Mesenteric fat pad (tissue), 1 donor: ENCODE results near the gene TYW3. TPM values are rescaled to one million over a fixed set of nuclear protein-coding genes. Genes with fewer than 3 reads are reported as not detected.

Experiments
- DNase-seq: peaks from one replicate; pipeline ENCODE4 v3.0.0-alpha.2; 2020; ENCODE audit warnings: low spot score
- long read RNA-seq: library from polyadenylated mRNA; unstranded; transcript quantifications from one replicate; pipeline ENCODE4 v2.0.0, GENCODE V29; 2020
- total RNA-seq: library from RNA; stranded (reverse); fragmentation: NEBNext Ultra II Directional; extraction: Animal tissue kit (Norgen Biotek cat#: 25700); gene quantifications from one replicate; pipeline ENCODE4 v1.2.1, GENCODE V29; 2021
- donor health status: DM: yes; HTN: yes; CAD: no.

Gene TYW3, protein sequence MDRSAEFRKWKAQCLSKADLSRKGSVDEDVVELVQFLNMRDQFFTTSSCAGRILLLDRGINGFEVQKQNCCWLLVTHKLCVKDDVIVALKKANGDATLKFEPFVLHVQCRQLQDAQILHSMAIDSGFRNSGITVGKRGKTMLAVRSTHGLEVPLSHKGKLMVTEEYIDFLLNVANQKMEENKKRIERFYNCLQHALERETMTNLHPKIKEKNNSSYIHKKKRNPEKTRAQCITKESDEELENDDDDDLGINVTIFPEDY
- 17.9 TPM for total RNA-seq
- long read RNA-seq, transcript TYW3-201 (6 exons, 3,430 nt) = major isoform, 10 of 14 reads
- long read RNA-seq, partial matches to known transcripts = 0 of 14 reads
- long read RNA-seq, other reads (novel, unspliced or antisense) = 4 of 14 reads

DNA sequence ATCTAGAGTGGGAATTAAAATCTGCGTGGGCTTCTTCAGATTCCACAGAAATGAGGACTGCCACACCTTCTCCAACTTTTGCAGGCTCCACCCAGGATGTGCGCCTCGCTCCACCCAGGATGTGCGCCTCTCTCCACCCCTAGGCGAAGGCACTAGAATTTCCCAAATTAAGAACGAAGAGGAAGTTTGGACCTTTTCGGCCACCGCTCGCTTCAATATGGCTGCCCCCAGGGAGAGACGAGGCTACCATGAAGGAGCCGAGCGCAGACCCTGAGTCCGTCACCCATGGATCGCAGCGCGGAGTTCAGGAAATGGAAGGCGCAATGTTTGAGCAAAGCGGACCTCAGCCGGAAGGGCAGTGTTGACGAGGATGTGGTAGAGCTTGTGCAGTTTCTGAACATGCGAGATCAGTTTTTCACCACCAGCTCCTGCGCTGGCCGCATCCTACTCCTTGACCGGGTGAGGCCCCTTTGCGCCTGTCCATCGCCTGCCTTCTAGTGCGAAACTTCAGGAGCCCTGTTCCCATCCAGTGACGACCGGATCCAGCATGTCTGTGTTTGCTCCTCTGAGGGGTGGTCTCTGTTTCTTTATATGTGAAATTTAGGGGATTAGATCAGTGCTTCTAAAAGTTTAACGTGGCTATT lies at the start of gene TYW3, which contains the start of gene CRYZ:
TSS of gene TYW3 (plus strand) at position 193 of the 644 bp plus-strand sequence. CDS start at position 286, 93 bp downstream.
TSS of gene CRYZ (minus strand) at position 91 of the 644 bp plus-strand sequence. CDS start 8,229 bp downstream, outside the sequence.
- no peak for DNase-seq

DNA sequence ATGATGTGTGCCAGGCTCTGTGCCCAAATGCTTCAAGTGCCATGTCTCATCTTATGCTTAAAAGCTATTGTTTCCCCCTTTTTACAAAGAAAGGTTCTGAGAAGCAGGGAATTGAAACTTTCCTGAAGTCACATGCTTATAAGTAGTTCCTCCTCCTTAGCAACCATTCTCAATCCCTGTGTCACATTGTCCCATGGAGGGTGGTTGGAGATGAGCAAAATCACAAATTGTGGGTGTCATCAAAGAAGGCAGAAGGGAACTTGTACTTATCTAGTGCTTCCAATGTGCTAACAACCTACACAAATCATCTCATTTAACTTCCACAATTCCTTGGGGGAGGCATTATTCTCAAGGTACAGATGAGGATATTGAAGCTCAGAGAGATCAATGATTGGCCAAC lies 49.3 kb upstream of the TYW3 start:
- no peak for DNase-seq

DNA sequence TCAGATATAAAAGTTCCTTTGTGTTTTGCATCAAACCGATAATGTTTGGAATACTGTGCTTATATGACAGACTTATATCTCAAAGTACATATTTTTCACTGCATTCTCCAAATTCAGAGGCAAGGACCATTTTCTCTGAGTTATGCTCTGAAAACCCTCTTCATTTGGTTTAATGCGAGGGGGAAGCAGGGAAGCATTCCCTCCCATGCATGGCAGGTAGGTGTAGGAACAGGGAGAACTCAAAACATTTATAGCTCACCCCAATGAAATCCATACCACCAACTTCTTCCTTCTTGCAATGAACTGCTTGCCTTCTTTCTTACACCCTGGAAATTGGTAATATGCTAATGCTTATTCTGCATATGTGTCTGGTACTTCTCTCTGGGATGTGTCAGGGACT lies 48.7 kb upstream of the TYW3 start:
- no peak for DNase-seq

DNA sequence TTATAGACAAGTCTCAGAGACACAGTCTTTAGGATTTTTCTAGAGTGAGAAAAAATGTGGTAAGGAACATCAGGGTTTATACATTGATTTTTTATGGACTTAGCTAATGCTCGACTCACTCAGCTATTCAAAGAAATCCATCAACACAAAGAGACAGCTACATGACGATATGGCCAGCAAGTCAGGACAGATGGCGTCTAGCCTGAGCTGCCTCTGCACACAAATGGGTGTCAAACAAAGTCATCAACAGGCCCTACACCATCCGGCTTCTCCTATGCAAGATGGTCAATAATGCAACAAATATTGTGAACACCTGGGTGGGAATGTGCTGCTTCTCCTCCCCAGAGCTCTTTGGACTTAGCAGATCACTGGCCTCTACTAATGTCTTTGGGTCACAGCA lies 46.0 kb upstream of the TYW3 start:
- DNase-seq = no peak

DNA sequence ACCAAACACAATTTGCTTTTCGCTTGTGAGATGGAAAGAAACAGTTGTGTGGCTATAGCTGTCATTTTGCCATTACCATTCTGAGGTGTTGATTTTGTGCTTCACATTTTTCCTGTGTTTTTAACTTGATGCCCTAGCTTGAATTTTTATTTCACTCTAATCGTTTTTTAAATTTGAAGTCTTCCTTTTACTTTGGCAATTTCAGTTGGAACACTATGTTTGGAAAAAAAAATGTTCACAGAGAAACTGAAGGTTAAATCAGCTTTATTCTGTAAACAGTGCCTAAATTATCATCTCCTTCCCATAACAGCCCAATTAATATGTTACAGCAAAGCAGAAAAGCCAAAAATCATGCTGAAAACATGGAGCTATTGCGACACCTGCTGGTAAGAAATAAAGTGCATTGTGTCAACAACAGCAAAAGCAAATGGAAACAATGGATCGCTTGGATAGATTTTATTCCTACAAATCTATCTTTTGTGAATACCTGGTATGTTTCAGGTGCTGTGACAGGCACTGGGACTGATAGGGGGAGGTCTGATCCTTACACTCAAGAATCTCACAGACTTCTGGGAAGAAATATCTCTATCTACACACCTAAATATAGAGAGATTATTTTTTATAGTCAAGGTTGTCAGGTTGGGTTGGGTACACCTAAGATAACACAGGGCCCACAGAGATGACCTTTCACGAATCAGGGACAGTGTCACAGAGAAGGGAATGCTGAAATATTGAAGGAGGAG lies 43.2 kb upstream of the TYW3 start:
- no peak for DNase-seq

DNA sequence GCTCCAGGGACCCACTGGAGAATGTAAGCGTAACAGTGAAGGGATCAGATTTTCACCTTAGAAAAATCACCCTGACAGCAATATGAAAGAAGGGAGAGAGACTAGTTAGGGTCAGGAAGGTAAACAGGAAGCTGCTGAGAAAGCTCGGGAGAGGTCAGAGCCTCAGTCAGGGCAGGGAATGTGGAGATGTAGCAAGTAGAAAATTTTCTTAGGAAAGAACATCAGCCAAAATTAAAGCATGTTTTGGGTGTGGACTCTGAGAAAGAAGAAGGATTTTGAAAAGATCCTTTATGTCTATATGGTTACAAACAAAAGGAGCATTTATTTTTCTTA lies 42.6 kb upstream of the TYW3 start:
- no peak for DNase-seq

DNA sequence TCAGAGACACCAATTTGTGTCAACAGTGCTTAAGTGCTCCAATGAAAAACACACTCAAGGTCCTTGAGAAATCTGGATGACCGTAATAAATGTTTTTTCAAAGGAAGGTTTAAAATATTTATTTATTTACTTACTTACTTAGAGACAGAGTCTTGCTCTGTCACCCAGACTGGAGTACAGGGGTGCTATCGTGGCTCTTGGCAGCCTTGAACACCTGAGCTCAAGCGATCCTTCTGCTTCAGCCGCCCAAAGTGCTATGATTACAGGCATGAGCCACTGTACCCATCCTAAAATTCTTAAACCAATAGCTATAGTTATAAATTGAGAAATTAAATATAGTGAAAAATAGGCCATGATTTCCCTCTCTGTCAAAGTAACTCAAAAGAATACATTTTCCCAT lies 42.0 kb upstream of the TYW3 start:
- no peak for DNase-seq

DNA sequence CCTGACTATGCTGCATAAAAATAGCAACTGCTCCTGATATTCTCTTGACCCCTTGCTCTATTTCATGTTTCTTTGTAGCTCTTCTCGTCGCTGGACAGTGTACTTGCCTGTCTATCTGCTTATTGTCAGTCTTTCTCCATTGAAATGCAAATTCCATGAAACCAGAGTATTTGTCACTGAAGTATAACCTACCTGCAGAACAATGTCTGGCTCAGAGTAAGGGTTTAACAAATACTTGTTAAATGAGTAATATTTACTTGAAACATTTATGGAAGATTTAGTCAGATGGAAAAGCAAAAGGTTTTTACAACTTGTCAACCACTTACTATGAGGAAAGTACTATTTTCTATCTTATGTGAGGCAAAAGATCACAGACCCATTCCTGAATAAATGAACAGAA lies 39.5 kb upstream of the TYW3 start:
- DNase-seq = no peak

DNA sequence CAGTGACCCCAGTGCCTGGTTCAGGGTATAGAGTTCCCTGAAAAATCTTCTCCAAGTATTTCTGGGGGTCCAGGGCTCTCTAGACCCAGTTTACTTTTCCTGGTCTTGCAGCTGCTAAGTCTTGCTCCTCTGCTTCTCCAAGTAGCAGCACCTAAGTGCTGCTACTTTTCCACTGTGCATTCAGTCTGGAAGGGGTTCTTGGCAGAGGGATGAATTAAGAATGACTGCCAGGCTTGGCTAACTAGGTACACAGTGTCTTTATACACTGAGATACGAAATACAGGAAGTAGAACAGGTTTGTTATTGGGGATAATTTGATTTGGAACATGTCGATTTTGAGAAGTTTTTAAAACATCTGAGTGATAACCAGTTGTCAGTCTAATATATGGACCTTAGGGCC lies 35.1 kb upstream of the TYW3 start:
- DNase-seq = no peak

DNA sequence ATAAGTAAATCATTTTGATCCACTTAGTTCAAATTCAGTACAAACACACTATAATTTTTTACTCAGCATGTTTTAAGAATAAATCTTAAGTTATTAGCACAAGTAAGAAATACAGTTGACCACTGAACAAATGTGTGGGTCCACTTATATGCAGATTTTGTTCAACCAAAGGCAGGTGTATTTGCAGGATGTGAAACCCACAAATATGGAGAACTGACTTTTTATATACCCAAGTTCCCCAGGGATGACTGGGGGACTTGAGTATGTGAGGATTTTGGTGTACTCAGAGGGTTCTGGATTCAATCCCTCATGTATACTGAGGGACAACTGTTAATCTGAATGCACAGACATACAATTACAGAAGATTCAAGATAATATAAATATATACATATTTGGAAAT lies 33.6 kb upstream of the TYW3 start:
- no peak for DNase-seq

DNA sequence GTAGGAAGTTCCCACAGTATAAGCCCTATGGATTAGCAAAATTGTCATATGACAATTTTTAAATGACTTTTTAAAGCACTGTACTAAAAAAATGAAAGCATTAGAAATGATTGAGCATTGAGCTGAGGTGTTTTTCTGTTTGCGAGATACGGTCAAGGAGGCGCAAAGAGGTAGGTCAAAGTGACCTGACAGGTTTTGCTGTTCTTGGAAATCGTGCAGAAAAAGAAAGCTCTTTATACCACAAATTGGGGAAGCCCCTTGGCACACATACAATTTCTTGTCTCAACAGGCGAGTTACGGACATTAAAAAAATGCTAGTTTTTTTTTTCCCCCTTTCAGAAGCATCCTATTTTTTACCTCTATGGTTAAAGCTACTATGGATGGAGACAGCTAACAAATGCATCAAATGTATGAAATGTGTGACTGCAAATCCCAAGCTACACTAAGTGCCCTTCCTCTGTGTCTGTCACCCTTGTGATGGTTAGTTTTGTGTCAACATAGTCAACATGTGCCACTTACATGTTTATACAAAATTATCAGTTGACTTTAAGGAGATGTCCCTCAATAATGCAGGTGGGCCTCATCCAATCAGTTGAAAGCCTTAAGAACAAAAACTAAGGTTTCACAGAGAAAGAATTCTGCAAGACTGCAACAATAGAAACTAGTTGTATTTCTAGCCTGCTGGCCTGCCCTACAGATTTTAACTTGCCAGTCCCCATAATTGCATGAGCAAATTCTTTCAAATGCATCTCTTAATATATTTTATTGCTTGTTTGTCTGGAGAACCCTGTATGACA lies 29.4 kb upstream of the TYW3 start:
- no peak for DNase-seq

DNA sequence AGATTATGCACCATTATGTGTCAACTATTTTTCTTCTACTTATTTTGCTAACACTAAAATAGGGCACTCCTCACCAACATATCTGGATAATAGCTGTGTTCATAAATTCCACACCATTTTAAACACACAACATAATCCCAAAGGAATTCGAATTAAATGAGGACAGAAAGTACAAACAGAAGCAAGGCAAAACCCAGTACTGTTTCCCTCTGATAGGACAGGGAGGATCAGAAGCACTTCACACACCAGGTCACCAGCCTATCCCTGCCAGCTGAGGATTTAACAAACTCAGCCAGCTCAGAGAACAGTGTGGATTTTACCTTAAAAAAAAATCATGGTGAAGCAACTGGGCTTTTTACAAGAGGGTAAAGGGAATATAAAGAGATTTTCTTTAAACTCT lies 20.1 kb upstream of the TYW3 start:
- no peak for DNase-seq

DNA sequence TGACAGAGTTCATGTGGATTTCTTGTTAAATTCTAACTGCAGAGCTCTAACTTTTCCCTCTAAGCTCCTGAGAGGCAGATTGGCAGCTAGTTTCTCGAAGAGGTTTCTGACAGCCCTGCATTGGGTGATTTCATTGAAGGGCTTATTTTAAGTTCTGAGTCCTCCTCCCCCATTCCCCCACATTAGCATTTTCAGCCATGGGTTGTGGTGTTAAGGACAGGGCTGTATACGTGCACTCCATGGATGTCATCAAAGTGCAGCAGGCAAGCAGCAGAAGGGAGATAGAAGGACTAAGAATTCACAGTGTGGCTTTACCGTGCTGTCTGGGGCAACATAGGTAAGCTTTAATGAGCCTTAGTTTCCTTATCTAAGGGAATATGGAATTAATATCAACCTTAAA lies 19.1 kb upstream of the TYW3 start:
- no peak for DNase-seq

DNA sequence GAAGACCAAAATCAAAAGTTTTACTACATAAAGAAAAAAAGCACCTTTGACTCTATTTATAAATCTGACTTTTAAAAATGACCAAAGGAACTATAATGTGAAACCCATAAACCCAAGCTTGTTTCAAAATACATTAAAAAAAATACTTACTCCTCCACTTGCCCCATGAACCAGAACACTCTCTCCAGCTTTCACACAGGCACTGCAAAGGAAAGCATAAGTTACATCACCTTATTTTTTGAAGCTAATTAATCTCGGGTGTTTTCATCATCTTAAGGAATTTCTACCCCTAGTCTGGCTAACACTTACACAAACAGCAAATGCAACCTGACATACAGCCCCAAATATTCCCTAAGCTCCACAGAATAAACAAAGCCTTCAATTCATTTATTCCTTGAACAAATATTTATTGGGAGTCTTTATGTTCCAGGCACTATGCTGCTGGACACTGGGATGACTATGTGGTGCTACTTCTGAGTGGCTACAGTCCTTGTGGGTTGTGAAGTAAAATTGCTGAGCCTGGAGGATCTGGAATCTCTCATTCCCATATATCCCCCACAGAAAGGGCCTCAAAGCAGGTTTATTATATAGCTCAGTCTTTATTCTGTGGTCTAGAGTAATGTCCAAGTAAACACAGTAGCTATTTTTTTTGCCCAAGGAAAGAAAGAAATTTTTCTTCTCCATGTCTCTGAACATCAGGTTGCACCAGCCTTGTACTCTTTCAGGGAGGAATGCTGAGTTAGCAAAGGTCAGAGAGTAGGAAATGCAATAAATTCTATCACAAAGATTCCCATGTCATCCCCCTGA lies 18.3 kb upstream of the TYW3 start:
- DNase-seq = no peak

DNA sequence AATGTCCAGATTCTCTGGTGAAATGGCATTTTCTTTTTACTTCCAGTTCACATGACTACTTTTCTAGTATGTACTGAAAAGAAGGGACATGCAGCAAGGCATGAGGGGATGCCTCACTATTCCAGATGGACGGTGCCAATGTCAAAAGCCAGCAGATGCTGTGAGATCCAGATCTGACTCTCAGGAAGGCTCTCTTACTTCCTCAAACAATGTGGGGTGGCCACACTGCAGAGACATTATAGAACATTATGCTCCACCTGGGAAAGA lies 17.8 kb upstream of the TYW3 start:
- DNase-seq = no peak

DNA sequence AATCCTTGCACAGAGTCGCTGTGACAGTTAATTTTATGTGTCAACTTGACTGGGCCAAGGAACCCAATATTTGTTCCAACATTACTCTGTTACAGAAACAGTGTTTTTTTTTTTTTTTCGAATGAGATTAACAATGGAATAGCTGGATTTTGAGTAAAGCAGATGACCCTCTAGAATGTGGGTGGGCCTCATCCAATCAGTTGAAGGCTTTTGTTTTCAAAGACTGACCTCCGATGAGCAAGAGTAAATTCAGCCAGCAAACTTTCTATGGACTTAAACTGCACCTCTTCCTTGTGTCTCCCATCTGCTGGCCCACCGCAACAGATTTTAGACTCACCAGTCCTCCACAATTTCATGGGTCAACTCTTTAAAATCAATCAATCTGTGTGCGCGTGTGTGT lies 17.1 kb upstream of the TYW3 start:
- no peak for DNase-seq

DNA sequence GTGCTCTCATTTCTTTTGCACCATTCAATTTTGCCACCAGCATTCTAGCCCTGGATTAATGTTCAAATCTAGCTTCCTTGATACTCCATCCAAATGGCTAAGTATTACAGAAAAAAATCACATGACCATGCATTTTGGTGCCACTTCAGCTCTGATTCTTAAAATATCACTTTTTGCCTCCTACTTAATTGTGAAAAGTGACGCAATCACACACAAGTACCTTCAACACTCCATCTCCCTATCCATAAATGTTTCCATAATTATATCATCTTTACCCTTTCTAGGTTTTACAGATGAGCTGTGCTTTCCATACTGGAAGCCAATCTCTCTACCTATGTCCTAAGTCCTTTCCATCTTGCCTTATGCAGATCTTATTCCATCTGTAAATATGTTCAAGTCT lies 16.1 kb upstream of the TYW3 start:
- no peak for DNase-seq

DNA sequence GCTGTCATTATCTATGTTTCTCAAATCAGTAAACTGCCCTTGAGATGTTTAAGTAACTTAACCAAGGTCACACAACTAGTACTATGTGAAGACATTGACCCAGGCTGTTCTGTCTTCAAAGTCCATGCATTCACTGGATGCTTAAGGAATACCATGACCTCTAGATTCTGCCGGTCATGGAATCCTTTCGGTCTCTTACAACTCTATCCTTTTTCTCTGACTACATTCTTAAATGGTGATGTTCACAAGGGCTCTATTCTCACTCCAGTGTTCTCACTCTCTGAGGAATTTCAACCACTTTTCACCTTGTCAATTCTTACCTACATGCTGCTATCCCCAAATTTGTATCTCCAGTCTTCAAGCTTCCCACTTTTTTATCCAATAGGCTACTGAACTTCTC lies 15.3 kb upstream of the TYW3 start:
- DNase-seq = no peak

DNA sequence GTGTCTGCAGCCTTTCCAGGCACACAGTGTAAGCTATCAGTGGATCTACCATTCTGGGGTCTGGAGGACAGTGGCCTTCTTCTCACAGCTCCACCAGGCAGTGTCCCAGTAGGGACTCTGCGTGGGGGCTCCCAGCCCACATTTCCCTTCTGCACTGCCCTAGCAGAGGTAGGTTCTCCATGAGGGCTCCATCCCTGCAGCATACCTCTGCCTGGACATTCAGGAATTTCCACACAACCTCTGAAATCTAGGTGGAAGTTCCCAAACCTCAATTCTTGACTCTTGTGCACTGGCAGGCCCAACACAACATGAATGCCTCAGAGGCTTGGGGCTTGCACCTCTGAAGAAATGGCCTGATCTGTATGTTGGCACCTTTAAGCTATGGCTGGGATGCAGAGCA lies 6.9 kb upstream of the TYW3 start:
- DNase-seq = no peak

DNA sequence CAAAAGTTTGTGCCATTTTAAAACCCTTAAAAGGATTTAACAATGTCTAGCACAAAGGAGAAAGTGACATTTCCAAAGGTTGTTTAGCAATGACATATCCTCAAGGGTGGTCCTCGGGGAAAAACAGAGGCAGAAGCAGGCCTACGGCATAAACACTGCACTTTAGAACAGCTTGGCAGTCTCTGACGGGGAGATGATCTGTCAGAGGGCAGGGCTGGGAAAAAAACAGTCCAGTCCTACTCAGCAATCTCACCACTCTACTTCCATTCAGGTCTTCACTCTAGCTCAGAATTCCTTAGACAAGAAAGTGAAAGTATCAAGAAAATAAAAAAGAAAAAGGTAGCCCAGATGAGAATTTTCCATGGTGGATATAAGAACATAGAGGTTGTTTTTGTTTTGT lies 4.2 kb upstream of the TYW3 start:
- no peak for DNase-seq
